ENCODE results near the gene CRIP1.

CRIP1 gene

GRCh38 chr14:105480807-105481801 is 5.6 kb upstream of the CRIP1 start:
- DNase-seq (ENCODE audit: low read depth in 3 of 3): peak; percentile 79 to 87 (median 85)

GRCh38 chr14:105481886-105482457 is 4.7 kb upstream of the CRIP1 start:
- peak; percentile 84 to 90 (median 87) for DNase-seq (ENCODE audit: low read depth in 3 of 3)

- no peak for DNase-seq (ENCODE audit: low read depth in 3 of 3)
Measured at GRCh38 chr14:105482486-105483110, 4.1 kb upstream of the CRIP1 start.

- no peak for DNase-seq (ENCODE audit: low read depth in 3 of 3)
Measured at GRCh38 chr14:105483300-105484068, 3.2 kb upstream of the CRIP1 start.

- no peak for DNase-seq (ENCODE audit: low read depth in 3 of 3)
Measured at GRCh38 chr14:105484069-105484996, 2.4 kb upstream of the CRIP1 start.

- DNase-seq (ENCODE audit: low read depth in 3 of 3): no peak
Measured at GRCh38 chr14:105484997-105485393, 1.7 kb upstream of the CRIP1 start.

GRCh38 chr14:105485739-105486162 is 935 bp upstream of the CRIP1 start:
- no peak for DNase-seq (ENCODE audit: low read depth in 3 of 3)

GRCh38 chr14:105486974-105487448 is 325 bp downstream of the CRIP1 start:
- no peak for DNase-seq (ENCODE audit: low read depth in 3 of 3)

- DNase-seq (ENCODE audit: low read depth in 3 of 3): no peak
Measured at GRCh38 chr14:105487449-105487985, 831 bp downstream of the CRIP1 start.

- no peak for DNase-seq (ENCODE audit: low read depth in 3 of 3)
Measured at GRCh38 chr14:105487986-105488777, 1.5 kb downstream of the CRIP1 start.

GRCh38 chr14:105488781-105489541 is 2.3 kb downstream of the CRIP1 start:
- no peak for DNase-seq (ENCODE audit: low read depth in 3 of 3)

- peak; percentile 71 to 86 (median 77) for DNase-seq (ENCODE audit: low read depth in 3 of 3)
Measured at GRCh38 chr14:105489542-105490266, 3.0 kb downstream of the CRIP1 start.

GRCh38 chr14:105490267-105490571 is 3.5 kb downstream of the CRIP1 start:
- DNase-seq (ENCODE audit: low read depth in 3 of 3): no peak

- peak; percentile 96 to 100 (median 99) for DNase-seq (ENCODE audit: low read depth in 3 of 3)
Measured at GRCh38 chr14:105490572-105491365, 4.1 kb downstream of the CRIP1 start, which contains the start of gene TEDC1. TEDC1 (plus strand) TSS chr14:105491246; CDS start chr14:105491376, 130 bp downstream.

GRCh38 chr14:105491366-105491973 is 4.8 kb downstream of the CRIP1 start:
- DNase-seq (ENCODE audit: low read depth in 3 of 3): peak; percentile 88 to 92 (median 91)
